AML-193 (cell line): Measurements from ENCODE around the gene SMG6.
A peak's percentile ranks its signal among the peaks of the same experiment; 100 is the strongest.

ENCODE experiments used
- DNase-seq, 2 experiments: peaks; one replicate each; lab custom pipeline; 2025; lab: John Stamatoyannopoulos, UW

SMG6 gene

DNA sequence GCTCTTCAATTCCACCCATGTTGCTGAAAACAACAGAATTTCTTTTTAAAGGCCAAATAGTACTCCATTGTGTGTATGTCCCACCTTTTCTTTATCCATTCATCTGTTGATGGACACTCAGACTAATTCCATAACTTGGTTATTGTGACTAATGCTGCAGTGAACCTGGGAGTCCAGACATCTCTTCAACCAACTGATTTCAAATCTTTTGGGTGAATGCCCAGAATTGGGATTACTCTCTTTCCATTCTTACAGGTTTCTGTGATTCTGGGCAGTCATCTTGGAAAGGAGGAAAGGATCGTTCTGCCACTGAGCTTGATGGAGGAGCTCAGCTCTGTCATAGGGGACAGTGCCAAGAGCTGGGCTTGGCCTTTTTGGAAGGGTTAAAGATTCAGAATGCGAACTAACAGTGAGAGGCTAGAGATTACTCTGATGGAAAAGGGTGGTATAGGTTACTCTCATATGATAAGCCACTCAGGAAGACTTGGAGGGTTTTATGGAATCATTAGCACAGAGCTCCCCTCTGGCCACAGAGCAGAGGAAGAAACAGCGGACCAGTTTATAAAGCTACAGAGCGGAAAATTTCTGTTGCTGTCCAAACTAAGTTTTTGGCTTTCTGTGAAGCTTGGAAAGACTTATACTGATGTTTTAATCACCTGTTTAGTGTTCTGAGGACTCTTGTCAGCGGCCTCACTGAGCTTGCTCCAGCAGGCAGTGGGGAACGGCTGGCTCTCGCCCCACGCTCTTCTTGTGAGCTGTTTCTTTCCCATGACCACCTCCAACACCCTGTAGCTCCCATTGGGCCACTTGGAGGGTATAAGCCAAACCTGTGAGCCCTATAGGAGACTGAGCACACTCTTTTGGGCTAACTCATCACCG is 200.4 kb downstream of the SMG6 start:
- DNase-seq: no peak

DNA sequence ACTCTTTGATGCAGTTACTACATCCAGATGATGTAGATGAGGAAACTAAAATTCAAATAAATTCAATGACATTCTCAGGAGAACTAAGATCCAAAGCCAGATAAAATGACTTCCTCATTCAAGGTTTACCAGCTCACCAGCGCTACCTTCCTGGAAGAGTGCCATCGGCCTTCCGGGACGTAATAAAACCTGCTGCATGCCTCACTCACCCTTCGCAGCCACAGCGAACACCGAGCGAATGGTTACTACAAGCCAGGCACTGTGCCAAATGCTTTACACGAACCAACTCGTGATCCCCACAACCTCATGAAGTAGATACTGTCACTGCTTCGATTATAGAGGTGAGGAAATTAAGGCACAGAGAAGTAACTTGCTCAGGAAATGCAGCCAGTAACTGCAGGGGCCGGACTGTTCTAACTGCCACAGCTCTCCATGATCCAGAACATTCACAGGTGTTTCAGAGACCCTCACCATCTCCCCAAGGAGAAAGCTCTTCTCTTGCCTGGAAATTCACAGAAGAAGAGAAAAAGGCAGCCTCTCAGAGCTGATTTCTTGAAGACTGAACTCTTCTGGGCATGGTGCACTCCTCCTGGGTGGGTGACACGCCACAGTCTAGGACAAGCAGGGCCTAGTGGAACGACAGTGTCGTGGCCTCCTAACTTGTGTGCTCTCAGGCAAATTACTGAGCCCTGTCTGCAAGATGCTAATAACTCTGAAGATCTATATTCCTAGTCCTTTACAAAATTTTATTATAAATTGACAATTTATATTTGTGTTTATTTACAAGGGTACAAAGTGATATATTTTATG is 201.9 kb downstream of the SMG6 start:
- peak; percentile 40 to 51 for DNase-seq

DNA sequence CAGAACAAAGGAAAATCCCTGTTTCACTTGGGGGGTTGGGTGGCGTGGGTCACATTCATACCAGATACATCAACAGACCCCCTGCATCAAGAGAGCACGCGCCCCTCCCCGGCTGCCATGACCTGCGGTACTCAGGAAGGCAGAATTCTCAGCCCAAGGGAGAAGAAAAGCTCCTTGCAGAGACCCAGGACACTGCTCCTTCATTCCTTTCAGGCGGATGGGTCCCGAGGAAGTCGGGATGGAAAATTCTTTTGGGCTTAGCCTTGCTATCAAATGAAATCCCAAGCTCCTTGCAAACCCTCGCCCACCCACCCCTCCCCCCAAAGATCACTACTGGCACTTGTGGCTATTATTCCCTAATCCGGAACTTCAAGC is 208.1 kb downstream of the SMG6 start:
- no peak for DNase-seq

DNA sequence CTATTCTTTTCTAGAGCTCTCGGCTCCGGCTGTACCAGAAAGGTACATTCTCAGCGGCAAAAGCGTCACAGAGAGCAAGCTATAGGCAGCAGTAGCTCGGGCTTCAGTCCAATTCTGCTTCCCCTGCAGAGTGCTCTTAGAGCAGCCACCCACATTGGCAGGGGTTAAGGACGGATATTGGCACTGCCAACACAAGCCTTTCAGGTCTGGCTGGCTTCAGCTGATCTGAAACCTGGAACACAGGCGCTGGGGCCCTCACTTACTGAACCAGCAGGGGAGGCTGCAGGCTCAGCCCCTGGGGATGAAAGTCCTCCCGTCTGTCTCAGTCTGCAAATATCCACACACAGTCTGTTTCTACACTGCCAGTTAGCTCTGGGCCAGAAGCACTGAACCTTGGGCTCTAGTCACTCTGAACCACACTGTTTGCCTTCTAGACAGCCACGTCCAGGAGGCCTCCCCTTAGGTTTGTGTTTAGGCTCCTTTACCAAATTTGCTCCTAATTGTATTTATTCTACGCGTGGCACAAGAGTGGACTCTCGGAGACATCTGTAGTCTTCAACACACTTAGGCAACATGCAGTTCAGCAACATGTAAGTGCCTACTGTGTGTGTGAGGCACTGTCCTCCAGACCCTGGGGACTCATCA is 208.6 kb downstream of the SMG6 start:
- no peak for DNase-seq

DNA sequence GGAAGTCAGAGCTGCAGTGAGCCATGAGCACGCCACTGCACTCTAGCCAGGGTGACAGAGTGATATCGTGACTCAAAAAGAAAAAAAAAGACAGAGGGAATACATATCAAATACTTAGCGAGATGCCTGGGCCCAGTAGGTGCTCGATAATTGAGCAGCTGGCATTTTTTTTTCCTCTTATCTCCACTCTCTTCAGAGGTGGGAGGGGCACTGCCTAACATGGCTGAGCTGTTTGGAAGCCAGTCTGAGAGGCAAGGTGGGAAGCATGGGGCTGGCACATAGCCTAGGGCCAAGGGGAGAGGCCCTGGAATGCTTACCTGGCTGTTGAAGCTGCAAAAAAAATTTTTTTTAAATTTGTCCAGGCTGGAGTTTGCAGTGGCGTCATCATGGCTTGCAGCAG is 210.2 kb downstream of the SMG6 start:
- no peak for DNase-seq

DNA sequence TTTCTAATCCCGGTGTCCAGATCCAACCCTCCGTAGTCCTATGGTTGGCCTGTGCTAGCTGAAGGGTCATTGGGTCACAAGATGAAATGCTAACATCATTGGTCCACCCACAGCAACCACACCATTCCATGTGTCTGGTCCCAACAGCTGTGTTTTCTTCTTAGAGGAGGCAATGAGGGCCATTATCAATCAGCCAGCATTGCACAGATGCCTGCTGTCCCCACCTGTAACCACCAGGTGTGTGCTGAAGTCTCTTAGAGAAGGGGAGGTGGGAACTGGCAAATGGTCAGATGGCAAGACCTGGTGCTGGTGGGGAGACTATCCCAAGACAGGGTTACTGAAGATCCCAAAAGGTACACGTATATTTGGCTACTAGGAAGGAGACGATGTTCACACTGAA is 211.3 kb downstream of the SMG6 start:
- no peak for DNase-seq

DNA sequence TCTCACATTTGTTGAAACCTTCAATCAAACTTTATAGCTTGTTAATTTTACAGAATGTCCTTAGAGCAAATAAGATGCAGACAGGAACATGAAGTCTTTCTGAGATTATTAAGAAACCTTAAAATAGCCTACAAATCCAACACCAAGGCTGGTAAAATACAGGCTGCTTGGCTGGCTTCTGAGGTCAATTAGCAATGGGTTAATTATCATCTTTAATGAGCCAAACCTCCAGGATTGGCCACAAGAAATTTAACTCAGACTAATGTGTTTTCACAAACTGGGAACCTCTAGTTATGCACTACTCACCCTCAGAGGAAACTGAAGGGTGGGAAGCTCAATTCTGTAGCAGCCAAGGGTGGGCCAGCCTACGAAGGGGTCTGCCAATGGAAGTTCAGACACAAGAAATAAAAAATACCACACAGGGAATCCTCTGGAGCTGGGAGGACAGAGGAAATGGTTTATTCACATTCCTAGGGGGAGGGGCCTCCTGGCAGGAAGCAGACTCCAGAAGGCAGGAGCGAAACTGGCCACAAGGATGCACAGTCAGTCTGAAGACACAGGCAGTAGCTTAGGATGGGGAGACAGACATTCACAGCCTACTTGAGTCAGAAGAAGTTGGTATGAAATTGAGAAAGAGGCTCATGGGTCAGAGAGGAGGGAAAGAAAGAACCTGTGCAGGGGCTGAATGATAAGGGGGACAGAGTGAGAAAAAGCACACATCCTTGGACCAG is 212.6 kb downstream of the SMG6 start:
- no peak for DNase-seq

DNA sequence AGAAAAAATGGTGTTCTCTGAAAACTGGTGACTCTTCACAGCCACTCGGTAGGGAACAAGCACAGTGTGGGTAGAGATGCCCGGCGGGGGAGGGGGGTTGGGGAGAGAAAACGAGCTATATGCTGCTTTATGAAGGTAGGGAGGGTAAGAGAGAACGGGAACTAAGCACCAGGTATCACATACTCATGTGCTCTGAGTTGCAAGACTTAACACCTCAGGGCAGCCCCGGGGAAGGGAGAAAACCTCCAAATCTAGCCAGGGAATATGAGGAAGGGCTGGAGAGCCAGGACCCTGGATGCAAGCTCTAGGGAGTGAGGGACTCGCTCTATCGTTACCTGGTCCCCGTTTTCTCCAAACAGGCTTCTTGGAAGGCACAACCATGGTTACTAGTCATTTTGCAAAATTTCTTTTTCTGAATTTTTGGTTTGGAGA is 213.4 kb downstream of the SMG6 start:
- DNase-seq: no peak

DNA sequence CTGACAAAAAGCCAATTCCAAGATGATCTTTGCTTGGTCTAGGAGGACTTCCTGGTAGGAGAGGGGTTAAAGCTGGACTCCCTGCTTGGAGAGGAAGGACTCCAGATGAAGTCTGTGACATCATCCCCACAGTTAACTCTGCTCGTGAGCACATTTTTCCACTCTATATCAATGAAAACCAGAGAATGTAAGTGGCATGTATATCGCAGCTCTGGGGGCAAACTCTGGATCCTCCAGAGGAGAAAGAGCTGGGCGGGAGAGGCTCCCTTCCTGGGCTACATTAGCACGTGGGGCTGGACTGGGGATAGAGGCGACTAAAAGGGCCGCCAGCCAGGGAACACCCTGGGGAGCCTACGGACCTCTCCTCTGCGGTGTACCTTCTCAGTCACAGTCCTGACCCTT is 214.6 kb downstream of the SMG6 start:
- no peak for DNase-seq

DNA sequence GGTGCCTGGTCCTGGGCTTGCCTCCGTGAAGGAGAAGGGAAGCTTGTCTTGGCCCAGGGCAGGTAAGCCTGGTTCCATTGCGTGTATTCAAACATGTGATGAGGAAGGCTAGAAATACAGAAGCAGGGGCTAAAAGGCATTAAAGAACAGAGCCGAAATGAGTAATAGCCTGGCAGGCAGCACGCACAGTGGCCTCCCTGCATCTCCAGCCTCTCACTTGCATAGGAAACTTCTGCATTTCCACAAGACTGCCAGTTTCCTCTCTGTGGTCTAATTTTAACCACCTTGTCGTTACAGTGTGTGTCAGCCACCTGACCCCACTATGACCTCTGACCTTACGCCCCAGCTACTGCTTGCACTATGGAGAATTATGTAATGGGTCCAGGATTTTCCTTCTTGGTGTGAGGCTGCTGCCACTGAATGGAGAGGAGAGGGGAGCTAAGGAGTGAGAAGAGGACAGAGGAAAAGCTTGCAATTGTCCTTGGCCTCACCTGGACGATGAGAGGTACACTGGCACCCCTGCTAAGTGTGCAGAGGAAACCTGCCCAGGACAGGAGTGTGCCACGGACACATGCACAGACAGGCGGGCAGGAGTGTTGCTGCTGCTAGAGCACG is 215.9 kb downstream of the SMG6 start:
- DNase-seq: peak; percentile 87 to 89

DNA sequence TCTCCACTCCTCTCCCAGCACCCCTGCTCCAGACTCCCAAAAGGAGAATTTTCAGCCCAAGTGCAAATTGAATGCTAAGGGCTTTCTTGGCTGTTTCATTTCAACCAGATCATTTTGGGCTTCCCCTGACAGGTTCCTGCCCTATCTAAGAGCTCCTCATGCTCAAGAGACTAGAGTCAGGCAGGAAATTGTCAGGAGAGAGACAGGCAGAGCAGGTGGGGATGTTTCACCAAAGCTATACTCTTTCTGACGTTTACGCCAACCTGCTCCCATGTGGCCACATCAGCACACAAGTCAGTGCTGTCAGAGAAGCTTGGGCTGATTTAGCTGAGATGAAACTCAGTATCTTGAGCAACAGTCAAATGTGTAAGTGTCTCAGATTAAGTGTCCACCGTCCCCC is 217.3 kb downstream of the SMG6 start:
- DNase-seq: no peak

DNA sequence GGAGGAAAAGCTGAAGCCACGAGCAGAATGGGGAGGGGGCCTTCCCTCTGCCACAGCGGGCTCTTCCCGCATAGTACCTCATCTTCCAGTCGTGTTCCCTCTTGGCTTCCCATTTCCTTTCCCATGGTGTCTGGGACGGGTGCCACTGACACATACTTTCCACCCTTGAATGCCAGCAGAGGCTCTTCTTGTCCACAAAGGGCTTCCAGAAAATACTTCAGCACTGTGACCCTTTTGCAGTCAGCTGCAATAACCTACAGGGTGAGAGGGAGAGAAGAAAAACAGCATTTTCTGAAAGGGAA is 218.0 kb downstream of the SMG6 start:
- no peak for DNase-seq

DNA sequence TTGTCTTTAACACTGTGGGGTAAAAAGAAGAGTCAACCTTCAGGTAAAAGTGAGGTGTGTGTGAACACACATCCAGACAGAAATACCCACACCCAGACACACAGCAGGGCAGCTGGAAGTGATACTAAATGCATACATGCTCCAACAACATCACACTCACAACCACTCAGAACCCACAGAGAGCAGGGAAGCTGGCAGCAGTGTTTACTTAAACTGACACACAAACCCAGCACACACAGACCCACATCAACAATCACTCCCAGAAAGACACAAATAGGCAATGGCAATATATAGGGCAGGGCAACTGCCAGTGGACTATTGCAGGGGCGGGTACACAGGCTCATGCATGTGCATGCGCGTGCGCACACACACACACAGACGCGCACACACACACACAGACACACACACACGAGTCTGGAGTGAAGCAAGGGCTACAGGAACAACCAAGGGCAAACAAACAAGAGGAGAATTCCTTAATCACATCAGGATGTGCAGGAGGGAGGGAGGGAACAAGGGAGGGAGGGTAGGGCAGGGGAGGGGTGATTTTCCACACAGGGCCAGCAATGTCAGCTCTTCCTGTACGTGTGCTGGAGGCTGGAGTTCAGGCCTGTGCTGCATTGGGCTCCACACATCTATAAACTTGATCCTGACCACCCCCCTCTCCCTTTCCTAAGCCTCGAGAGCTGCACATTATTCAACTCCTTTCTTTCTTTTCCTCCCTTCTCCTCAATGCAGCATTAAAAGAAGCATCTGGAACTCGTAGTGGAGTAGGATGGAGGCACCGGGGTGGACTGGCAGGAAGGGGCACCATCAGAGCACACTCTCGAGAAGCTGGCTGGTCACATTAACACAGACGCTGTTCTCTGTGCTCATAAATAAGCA is 218.6 kb downstream of the SMG6 start:
- DNase-seq: no peak

DNA sequence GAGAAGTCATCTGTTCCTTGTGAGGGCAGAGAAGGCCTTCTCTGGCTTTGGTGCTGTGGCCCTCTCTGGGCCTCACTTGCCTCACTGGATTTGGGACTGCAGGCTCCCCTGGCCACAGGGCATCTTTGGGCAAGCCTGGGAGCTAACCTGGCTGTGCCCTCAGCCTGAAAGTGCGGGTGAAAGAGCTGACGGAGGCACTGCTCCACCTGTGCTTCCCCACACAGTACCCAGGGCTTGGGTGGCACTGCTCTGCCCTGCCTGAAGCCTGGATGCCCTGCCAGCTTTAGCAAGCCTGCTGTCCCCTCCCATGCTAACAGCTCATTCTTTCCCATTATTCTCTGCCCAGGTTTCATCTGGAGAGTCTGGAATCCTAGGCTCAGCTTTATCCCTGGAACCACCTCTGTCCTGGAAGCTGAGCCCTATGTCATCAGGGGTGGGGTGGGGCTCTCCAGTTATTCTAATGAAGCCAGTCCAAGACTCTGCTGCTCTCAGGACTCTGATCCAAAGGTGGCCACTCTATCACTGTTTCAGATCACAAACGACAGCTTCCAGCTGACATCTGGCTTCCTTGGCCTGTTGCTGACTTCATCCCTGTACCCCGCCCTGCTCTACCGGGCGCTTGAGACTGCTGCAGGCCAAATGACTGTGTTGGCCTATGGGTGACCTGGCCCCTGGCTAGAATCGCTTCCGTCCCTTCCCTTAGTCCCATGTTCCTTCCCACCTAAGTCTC is 219.4 kb downstream of the SMG6 start:
- DNase-seq: no peak

DNA sequence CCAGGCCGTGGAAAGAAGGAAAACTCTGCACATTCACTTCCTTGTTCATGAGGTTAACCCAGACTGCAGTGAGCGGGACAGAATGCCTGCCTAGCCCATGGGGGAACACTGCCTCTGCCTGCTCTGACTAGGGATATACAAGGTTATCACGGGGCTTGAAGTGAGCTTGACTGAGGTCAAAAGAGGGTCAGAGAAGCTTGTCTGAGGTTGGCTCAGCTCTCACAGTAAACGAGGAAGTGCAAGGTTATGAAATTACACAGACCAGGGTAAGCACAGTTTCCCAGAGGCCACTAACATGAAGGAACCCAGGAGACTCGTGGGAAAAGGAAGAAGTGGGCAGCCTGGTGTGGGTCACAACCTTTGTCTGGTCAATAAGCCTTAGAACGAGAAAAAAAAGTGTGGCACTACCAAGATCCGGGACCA is 220.0 kb downstream of the SMG6 start:
- DNase-seq: peak; percentile 64 to 85

DNA sequence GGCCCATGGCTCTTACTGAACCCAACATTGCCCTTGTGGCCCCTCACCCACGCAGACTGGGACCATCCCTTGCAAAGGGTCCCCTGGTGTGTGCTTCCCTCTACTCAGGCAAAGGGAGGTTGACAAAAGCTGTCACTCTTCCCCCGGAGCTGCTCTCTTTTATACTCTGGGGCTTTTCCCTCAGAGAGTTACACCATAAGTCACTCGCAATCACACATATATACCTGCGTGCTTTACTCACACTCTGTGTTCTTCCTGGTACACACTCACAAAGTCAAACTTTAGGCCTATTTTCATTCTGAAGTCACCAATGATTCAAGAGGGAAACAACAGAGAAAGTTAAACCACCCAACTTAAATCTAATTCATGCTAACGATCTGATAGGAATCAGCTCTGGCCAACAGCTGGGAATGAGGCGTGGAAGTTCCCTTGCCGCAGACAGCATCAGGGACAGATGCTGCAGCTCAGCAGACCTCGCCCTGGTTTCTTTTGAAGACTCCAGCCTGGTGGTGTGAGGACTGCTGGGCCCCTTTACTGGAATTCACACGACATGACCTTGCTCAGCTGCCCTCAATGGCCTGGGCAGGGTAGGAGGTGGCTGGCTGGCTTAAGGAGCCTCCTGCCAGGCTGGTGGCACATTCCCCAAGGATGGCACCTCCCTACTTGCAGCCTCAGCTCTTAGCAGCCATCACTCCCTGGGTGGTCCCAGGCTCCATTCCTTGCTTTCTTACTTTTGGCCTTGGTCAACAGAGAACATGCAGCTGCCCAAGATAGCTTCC is 221.4 kb downstream of the SMG6 start:
- no peak for DNase-seq

DNA sequence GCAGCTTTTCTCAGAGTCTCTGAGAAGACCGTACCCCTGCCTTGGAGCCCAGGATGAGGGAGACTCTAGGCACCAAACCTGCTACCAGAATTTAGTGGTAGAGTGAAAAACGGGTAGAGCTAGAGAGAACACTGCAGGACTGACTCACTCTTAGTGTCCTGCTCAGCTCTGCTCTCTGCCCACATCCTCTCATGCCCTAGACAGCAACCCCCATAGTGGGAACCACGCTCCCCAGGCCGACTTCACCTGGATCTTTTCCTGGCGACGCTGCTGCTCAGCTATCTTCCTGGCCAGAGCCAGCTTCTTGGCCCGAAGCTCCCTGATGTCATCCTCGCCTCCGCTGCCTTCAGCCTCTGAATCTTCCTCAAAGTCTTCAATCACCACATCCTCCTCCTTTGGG is 222.0 kb downstream of the SMG6 start:
- no peak for DNase-seq

DNA sequence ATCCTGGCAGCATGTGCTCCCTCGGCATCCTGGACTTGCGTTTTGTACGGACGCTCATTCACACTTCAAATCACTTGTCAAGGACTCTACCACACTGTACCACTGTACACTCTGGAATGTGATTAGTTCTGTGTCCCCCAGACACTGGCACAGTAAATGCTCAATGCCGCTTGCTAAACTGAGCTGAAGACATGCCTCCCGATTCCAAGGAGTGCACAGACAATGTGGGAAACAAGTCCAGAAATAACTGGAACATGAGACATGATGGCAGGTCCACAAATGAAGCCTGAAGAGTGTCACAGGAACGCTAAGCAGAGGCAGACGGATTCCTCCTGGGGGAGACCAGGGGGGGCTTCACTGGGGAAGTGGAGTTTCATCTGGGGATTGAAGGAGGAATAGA is 226.5 kb downstream of the SMG6 start:
- no peak for DNase-seq
